Measurements from ENCODE around the gene SCARB1. TPM values are rescaled to one million over a fixed set of nuclear protein-coding genes. Genes with fewer than 3 reads are reported as not detected.

The SCARB1 gene
- total RNA-seq, 1 experiment from 2014 or later, result 68.3 TPM

GRCh38 chr12:124761871-124762270 lies 101.8 kb downstream of the SCARB1 start:
- TF ChIP-seq, protein P1, sequence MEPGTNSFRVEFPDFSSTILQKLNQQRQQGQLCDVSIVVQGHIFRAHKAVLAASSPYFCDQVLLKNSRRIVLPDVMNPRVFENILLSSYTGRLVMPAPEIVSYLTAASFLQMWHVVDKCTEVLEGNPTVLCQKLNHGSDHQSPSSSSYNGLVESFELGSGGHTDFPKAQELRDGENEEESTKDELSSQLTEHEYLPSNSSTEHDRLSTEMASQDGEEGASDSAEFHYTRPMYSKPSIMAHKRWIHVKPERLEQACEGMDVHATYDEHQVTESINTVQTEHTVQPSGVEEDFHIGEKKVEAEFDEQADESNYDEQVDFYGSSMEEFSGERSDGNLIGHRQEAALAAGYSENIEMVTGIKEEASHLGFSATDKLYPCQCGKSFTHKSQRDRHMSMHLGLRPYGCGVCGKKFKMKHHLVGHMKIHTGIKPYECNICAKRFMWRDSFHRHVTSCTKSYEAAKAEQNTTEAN (CRISPR knock-in tag; IDR thresholded peaks at IDR 0.05), result no peak
- TF ChIP-seq, protein P2, sequence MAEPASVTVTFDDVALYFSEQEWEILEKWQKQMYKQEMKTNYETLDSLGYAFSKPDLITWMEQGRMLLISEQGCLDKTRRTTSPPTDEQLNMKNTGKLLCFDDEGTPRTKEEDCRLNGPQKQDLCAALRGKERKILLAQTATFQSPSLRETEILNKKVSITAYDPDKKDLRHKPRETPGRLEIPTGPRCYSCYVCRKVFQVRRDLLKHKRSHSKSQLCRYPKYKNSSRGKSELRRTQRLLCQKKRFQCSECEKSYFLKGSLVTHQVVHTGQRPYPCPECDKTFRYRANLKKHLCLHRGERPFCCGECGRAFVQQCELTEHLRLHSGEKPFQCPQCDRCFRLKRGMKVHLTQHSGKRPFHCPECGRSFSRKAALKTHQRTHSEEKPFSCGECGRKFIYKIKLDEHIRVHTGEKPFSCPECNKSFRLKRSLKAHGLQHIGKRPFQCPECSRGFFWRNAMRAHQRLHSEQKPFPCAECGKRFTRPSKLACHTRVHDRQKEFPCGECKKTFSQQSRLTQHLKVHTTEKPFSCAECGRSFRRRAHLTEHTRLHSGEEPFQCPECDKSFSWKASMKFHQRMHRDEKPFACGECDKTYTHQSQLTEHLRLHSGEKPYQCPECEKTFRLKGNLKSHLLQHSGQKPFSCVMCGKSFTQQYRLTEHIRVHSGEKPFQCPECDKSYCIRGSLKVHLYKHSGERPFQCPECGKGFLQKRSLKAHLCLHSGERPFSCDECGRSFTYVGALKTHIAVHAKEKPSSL (CRISPR knock-in tag; conservative IDR thresholded peaks at IDR 0.05), result no peak
- TF ChIP-seq MYBL2 (CRISPR knock-in tag; IDR thresholded peaks at IDR 0.05) (no peak), OVOL2 (CRISPR knock-in tag; IDR thresholded peaks at IDR 0.05; ENCODE audit: borderline replicate concordance) (no peak), IRF2 (CRISPR knock-in tag; IDR thresholded peaks at IDR 0.05; ENCODE audit: borderline replicate concordance, low read depth) (no peak), FOXP1 (CRISPR knock-in tag; IDR thresholded peaks at IDR 0.05; ENCODE audit: borderline replicate concordance) (no peak), CREB1 (CRISPR knock-in tag; IDR thresholded peaks at IDR 0.05) (no peak), FOXP4 (CRISPR knock-in tag; IDR thresholded peaks at IDR 0.05) (no peak), ZNF263 (CRISPR knock-in tag; IDR thresholded peaks at IDR 0.05; ENCODE audit: low read depth) (no peak), ETV6 (CRISPR knock-in tag; IDR thresholded peaks at IDR 0.05) (no peak), TEAD4 (CRISPR knock-in tag; IDR thresholded peaks at IDR 0.05) (no peak)
- TF ChIP-seq, protein P3, sequence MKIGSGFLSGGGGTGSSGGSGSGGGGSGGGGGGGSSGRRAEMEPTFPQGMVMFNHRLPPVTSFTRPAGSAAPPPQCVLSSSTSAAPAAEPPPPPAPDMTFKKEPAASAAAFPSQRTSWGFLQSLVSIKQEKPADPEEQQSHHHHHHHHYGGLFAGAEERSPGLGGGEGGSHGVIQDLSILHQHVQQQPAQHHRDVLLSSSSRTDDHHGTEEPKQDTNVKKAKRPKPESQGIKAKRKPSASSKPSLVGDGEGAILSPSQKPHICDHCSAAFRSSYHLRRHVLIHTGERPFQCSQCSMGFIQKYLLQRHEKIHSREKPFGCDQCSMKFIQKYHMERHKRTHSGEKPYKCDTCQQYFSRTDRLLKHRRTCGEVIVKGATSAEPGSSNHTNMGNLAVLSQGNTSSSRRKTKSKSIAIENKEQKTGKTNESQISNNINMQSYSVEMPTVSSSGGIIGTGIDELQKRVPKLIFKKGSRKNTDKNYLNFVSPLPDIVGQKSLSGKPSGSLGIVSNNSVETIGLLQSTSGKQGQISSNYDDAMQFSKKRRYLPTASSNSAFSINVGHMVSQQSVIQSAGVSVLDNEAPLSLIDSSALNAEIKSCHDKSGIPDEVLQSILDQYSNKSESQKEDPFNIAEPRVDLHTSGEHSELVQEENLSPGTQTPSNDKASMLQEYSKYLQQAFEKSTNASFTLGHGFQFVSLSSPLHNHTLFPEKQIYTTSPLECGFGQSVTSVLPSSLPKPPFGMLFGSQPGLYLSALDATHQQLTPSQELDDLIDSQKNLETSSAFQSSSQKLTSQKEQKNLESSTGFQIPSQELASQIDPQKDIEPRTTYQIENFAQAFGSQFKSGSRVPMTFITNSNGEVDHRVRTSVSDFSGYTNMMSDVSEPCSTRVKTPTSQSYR (CRISPR knock-in tag; IDR thresholded peaks at IDR 0.05), result no peak
- TF ChIP-seq, protein P4, sequence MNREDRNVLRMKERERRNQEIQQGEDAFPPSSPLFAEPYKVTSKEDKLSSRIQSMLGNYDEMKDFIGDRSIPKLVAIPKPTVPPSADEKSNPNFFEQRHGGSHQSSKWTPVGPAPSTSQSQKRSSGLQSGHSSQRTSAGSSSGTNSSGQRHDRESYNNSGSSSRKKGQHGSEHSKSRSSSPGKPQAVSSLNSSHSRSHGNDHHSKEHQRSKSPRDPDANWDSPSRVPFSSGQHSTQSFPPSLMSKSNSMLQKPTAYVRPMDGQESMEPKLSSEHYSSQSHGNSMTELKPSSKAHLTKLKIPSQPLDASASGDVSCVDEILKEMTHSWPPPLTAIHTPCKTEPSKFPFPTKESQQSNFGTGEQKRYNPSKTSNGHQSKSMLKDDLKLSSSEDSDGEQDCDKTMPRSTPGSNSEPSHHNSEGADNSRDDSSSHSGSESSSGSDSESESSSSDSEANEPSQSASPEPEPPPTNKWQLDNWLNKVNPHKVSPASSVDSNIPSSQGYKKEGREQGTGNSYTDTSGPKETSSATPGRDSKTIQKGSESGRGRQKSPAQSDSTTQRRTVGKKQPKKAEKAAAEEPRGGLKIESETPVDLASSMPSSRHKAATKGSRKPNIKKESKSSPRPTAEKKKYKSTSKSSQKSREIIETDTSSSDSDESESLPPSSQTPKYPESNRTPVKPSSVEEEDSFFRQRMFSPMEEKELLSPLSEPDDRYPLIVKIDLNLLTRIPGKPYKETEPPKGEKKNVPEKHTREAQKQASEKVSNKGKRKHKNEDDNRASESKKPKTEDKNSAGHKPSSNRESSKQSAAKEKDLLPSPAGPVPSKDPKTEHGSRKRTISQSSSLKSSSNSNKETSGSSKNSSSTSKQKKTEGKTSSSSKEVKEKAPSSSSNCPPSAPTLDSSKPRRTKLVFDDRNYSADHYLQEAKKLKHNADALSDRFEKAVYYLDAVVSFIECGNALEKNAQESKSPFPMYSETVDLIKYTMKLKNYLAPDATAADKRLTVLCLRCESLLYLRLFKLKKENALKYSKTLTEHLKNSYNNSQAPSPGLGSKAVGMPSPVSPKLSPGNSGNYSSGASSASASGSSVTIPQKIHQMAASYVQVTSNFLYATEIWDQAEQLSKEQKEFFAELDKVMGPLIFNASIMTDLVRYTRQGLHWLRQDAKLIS (CRISPR knock-in tag; IDR thresholded peaks at IDR 0.05; ENCODE audit: borderline replicate concordance), result no peak
- H3K4me3 Mint-ChIP-seq, result no peak overlapping the region
- ChIA-PET POLR2A (no interaction called here), CTCF (interaction anchor here (2.0 to 2.3 kb wide), 2 partner anchors 10 to 28 kb away, joined by 7 to 8 read pairs; no protein-coding TSS in a partner anchor)
- H3K27ac Mint-ChIP-seq, result no peak overlapping the region
- peaks cover 23% of the 10 kb centered on the region for H3K36me3 Mint-ChIP-seq
- ATAC-seq, result no peak
- peaks cover 34% of the 10 kb centered on the region for H3K9me3 Mint-ChIP-seq
- peaks cover 3% of the 10 kb centered on the region for H3K27me3 Mint-ChIP-seq (ENCODE audit: low read depth)
- peaks cover 8% of the 10 kb centered on the region; the same call in 1 of the 2 replicates for H3K4me1 Mint-ChIP-seq
- no peak for DNase-seq (ENCODE audit: low spot score)

All from WTC11 (cell line).